Right atrium auricular region (tissue), 2 donors: Measurements from ENCODE around the gene KBTBD3. TPM values are rescaled to one million over a fixed set of nuclear protein-coding genes. Genes with fewer than 3 reads are reported as not detected.
A peak's percentile ranks its signal among the peaks of the same experiment; 100 is the strongest.

Source experiments
- DNase-seq: peaks from one replicate; pipeline ENCODE4 v3.0.0-alpha.2; 2019; ENCODE audit warnings: low spot score
- H3K27ac ChIP-seq, 2 donors: fragments of 200-600 bp; sonication (generic); 1 replicate in 1 of 2; 2 replicates in 1 of 2; pipeline ENCODE4 v1.5.1; 2016 to 2019
- H3K27me3 ChIP-seq, 2 donors: fragments of 200-600 bp; sonication (generic); one replicate each; pipeline versions ENCODE4 v1.5.1 to v1.6.0; 2017 to 2019
- H3K36me3 ChIP-seq: fragments of 200-600 bp; sonication (generic); one replicate; pipeline ENCODE4 v1.5.1; 2016
- H3K4me1 ChIP-seq, 2 donors: fragments of 200-600 bp; sonication (generic); one replicate each; pipeline versions ENCODE4 v1.5.1 to v1.6.0; 2017 to 2019
- H3K4me3 ChIP-seq, 2 donors: fragments of 200-600 bp; sonication (generic); 1 replicate in 1 of 2; 2 replicates in 1 of 2; pipeline ENCODE4 v1.5.1; 2017 to 2019; ENCODE audit warnings: mild to moderate bottlenecking in 1 of 2, moderate library complexity in 1 of 2
- H3K9me3 ChIP-seq, 2 donors: fragments of 200-600 bp; sonication (generic); one replicate each; pipeline ENCODE4 v1.5.1; 2019
- total RNA-seq, 2 donors: library from RNA; depleted of rRNA; stranded (reverse); fragments of >200 nt; gene quantifications; one replicate each; pipeline ENCODE4 v1.1.0, GENCODE V29; 2016
- TF ChIP-seq, protein P1 (sequence below), 2 donors: fragments of 200-600 bp; sonication (generic); IDR thresholded peaks; one replicate each; pipeline ENCODE4 v1.5.1; 2019; ENCODE audit warnings: antibody characterized with exemption in 2 of 2

KBTBD3 gene
- total RNA-seq, 2 donors from 2014 or later = 3.3 to 4.2 TPM

DNA sequence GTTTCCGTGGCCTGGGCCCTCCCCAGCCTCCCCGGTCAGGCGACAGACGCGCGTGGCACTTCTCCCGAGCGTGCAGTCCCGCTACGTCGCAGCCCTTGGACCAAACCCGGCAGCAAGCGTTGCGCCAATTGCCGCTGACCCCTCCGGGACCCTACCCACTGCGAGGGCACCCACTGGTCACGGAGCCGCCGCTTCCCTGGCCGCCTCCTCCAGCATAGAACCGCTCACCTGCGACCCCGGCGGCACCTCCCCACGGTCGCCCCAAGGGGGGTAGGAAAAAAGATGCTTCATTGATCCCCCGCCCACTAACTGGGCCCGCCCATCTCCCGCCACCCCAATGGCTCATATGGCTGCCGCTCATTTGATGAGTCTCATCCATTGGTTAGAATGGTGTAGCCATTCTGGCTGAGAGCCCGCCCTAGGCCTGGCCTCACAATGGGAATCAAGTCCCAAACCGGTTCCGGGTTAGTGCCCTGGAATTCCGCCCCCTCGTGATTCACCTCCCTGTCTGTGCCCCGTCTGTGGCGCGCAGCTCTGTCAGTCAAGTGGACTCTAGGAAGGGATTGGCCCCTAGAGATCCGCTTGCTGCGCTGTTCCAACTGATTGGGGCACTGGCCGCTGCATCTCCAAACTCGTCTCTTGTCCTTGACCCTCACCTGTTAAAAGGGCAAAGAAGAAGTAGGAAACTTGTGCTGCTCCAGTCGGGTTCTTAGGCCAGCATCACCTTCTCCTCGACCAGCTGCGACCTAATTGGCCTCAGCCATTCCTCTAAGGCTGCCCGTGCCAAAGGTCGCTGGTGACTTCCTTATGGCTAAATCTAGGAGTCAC lies 55.0 kb downstream of the KBTBD3 start, which contains the start of gene MSANTD4:
MSANTD4 (minus strand) TSS at position 274 of the 828 bp plus-strand sequence. CDS start 11,323 bp downstream, outside the sequence.
- no peaks in the 10 kb centered on the region for H3K27me3 ChIP-seq
- DNase-seq = peak; percentile 100
- TF ChIP-seq, protein P1, sequence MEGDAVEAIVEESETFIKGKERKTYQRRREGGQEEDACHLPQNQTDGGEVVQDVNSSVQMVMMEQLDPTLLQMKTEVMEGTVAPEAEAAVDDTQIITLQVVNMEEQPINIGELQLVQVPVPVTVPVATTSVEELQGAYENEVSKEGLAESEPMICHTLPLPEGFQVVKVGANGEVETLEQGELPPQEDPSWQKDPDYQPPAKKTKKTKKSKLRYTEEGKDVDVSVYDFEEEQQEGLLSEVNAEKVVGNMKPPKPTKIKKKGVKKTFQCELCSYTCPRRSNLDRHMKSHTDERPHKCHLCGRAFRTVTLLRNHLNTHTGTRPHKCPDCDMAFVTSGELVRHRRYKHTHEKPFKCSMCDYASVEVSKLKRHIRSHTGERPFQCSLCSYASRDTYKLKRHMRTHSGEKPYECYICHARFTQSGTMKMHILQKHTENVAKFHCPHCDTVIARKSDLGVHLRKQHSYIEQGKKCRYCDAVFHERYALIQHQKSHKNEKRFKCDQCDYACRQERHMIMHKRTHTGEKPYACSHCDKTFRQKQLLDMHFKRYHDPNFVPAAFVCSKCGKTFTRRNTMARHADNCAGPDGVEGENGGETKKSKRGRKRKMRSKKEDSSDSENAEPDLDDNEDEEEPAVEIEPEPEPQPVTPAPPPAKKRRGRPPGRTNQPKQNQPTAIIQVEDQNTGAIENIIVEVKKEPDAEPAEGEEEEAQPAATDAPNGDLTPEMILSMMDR (IDR thresholded peaks at IDR 0.05) = no peak
- H3K36me3 ChIP-seq = no peaks in the 10 kb centered on the region
- H3K9me3 ChIP-seq = no peaks in the 10 kb centered on the region
- H3K4me3 ChIP-seq = peak within 1 kb of the TSS; percentile 74 to 75
- peaks cover 0 to 36% of the 10 kb centered on the region in 2 donors for H3K4me1 ChIP-seq
- H3K27ac ChIP-seq = peak within 1 kb of the TSS; percentile 83 to 86

DNA sequence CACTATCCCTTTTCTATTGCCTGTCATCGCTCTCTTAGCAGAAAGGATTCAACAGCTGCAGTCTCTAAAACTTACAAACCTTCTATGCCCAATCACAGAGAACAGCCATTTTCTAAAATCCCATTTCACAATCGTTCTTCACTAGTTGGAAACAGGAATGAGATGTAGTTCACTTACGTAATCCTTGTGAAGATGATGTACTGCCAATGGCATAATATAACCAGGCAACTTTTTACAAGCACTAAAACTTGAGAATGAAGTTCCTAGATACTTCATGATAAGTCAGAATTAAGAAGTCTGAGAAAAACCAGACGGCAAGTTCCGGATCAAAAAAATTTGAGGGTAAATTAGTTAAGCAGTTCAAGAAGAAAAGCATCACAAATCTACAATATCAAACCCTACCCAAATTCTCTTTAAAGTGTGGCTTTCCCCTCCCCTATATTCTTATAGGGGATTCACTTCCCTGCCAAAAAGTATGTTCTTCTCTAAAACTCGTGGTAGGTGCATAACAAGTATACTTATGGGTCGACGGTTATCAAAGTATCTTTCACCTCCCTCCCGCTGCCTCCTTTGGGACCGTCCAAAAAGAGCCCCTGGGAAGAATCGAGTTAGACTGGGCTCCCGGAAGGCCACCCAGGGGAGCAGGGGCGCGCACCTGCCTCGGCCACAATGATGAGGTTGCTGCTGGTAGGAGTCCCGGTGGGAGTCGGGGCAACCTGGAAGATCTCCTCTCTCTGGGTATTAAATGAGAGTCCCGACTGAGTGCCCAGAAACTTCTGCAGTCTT lies 55.8 kb downstream of the KBTBD3 start:
- Histone ChIP-seq H3K36me3 (no peaks in the 10 kb centered on the region), H3K27ac (peak overlapping the region; percentile 83 to 86), H3K9me3 (no peaks in the 10 kb centered on the region), H3K4me3 (peak overlapping the region; percentile 74 to 75), H3K27me3 (no peaks in the 10 kb centered on the region), H3K4me1 (peaks cover 0 to 44% of the 10 kb centered on the region in 2 donors)
- DNase-seq = no peak
- TF ChIP-seq, protein P1 (IDR thresholded peaks at IDR 0.05) = no peak

DNA sequence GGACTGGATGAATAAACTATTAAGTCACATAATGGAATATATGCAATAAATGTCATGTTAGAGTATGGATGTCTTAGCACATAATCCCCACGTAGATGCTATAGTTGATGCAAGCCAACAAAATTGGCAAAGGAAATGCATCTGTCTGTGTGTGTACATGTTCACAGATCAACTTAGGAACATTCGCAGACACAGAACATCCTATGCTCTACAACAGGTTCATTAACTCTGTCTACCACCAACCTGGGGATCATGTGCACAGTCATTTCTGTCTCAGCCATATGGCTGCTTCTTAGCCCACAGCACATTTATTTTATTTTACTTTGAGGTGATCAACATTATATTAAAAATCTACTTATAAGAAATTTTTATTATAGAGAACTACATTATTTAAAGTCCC lies 60.1 kb downstream of the KBTBD3 start:
- Histone ChIP-seq H3K27ac (no peak overlapping the region), H3K36me3 (no peaks in the 10 kb centered on the region), H3K4me1 (peaks cover 0 to 67% of the 10 kb centered on the region in 2 donors), H3K27me3 (no peaks in the 10 kb centered on the region), H3K4me3 (no peak overlapping the region), H3K9me3 (no peaks in the 10 kb centered on the region)
- no peak for DNase-seq
- TF ChIP-seq, protein P1 (IDR thresholded peaks at IDR 0.05) = no peak

DNA sequence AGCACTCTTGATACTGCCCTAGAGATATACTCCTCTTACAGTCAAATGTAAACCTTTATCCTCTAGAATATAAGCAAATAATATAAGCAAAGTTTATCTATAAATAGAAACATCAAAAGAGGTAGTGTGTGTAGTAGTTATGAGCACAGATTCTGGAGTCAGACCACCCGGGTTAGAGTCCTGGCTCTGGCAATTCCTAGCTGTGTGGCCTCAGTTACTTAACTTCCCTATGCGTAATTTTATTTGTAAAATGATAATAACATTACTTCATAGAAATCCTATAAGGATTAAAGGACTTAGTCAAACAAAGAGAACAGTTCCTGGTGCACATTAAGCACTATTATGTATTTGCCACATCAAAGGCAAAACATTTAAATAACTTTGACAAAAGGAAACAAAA lies 62.1 kb downstream of the KBTBD3 start:
- Histone ChIP-seq H3K9me3 (no peaks in the 10 kb centered on the region), H3K4me3 (no peak overlapping the region), H3K27me3 (no peaks in the 10 kb centered on the region), H3K4me1 (peaks cover 0 to 50% of the 10 kb centered on the region in 2 donors), H3K27ac (no peak overlapping the region), H3K36me3 (peaks cover 7% of the 10 kb centered on the region)
- TF ChIP-seq, protein P1 (IDR thresholded peaks at IDR 0.05) = no peak
- DNase-seq = no peak

DNA sequence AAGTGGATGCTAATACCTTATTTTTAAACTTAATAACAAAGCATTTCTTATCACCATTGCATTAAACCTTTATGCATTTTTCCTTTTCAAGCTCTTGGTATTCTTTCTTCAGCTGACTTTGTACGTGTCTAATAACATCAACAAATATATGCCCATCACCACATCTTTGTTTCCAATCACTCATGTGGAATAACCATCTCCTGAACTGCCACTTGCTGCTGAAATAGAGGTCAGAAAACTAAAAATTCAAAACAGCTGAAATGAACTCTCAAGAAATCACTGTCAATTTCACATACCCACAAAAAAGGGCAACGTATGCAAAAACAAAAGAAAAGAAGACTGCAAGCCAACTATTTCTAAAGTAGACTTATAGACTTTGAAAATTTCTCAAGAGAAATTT lies 62.5 kb downstream of the KBTBD3 start:
- TF ChIP-seq, protein P1 (IDR thresholded peaks at IDR 0.05) = no peak
- H3K9me3 ChIP-seq = no peaks in the 10 kb centered on the region
- H3K27me3 ChIP-seq = no peaks in the 10 kb centered on the region
- H3K4me3 ChIP-seq = no peak overlapping the region
- no peak overlapping the region for H3K27ac ChIP-seq
- peaks cover 0 to 46% of the 10 kb centered on the region in 2 donors for H3K4me1 ChIP-seq
- H3K36me3 ChIP-seq = peaks cover 12% of the 10 kb centered on the region
- DNase-seq = no peak
